Measurements from ENCODE around the gene ANKRD23. TPM values are rescaled to one million over a fixed set of nuclear protein-coding genes. Genes with fewer than 3 reads are reported as not detected.
A peak's percentile ranks its signal among the peaks of the same experiment; 100 is the strongest.

ANKRD23 gene
- total RNA-seq, 1 donor: 1.8 TPM

GRCh38 chr2:96801786-96802595 lies 41.8 kb downstream of the ANKRD23 start:
- no peaks in the 10 kb centered on the region for H3K27me3 ChIP-seq (ENCODE audit: insufficient read depth, low read length)
- no peak overlapping the region for H3K4me2 ChIP-seq (ENCODE audit: insufficient read depth, low read length)
- TF ChIP-seq CTCF (IDR thresholded peaks at IDR 0.05; ENCODE audit: extremely low read depth, low read depth, low read length): no peak
- no peaks in the 10 kb centered on the region for H3K9me3 ChIP-seq (ENCODE audit: low read depth, low read length)
- no peak overlapping the region for H3K27ac ChIP-seq (ENCODE audit: low read depth, low read length)
- H3K4me3 ChIP-seq (ENCODE audit: insufficient read depth, low read length): no peak overlapping the region
- H3K79me2 ChIP-seq (ENCODE audit: insufficient read depth, low read length): no peaks in the 10 kb centered on the region
- peak; percentile 87 for DNase-seq (ENCODE audit: insufficient read length, low spot score, missing footprints)
- no peaks in the 10 kb centered on the region for H3K4me1 ChIP-seq (ENCODE audit: insufficient read depth, low read length)
- no peaks in the 10 kb centered on the region for H3K36me3 ChIP-seq (ENCODE audit: insufficient read depth, low read length)
- H2AFZ ChIP-seq (ENCODE audit: low read length): no peak overlapping the region
- no peaks in the 10 kb centered on the region for H4K20me1 ChIP-seq (ENCODE audit: insufficient read depth, low read length)

- Histone ChIP-seq H3K4me2 (ENCODE audit: insufficient read depth, low read length) (no peak overlapping the region), H3K36me3 (ENCODE audit: insufficient read depth, low read length) (no peaks in the 10 kb centered on the region), H3K9me3 (ENCODE audit: low read depth, low read length) (no peaks in the 10 kb centered on the region), H3K79me2 (ENCODE audit: insufficient read depth, low read length) (no peaks in the 10 kb centered on the region), H3K27ac (ENCODE audit: low read depth, low read length) (no peak overlapping the region), H3K4me3 (ENCODE audit: insufficient read depth, low read length) (no peak overlapping the region), H2AFZ (ENCODE audit: low read length) (peak overlapping the region; percentile 72), H3K27me3 (ENCODE audit: insufficient read depth, low read length) (no peaks in the 10 kb centered on the region), H4K20me1 (ENCODE audit: insufficient read depth, low read length) (no peaks in the 10 kb centered on the region), H3K4me1 (ENCODE audit: insufficient read depth, low read length) (no peaks in the 10 kb centered on the region)
- peak; percentile 97 for DNase-seq (ENCODE audit: insufficient read length, low spot score, missing footprints)
- TF ChIP-seq CTCF (IDR thresholded peaks at IDR 0.05; ENCODE audit: extremely low read depth, low read depth, low read length): peak; percentile 77
These were observed 42.6 kb downstream of the ANKRD23 start for GRCh38 chr2:96801005-96801785.

DNA sequence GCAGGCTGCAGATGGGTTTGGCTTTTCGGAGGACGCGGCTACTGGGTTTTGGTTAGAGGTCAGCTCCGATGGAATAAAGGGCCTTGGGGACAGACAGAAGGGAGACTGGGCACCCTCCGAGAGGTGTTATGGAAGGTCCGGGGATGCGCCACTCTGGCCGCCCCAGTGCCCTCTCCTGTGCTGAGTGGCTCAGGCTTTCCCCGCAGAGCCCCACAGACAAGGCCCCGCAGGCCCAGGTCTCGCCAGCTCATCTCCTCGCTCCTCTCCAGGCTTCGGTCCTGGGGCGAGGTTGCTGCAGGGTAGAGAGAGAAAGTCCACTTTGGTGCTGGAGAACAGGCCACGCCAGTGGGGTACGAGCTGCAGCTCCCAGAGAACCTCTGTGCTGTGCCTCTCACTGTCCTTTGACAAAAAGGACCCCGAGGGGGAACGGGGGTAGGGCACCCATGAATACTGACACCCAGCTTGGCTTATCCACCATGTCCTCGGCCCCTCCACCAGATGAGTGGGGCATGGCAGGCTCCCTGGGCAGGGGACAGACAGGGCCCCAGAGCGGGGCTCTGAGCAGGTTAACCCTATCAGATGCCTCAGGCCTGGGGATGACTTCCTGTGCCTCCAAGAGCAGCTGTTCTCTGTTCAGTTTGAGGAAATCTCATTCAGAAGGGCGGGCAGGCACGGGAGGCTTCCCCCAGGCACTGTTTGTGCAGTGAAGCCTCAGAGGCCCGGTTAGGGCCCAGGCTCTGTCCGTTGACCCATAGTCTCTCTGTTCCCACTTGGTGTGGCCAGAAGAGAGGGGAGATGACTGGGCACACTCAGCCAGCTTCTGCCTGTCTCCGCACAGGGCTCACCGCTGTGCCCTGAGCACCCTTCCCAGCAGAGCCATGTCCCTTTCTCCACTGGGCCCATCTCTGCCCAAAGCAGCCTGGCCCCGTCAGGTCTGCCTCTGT lies 43.5 kb downstream of the ANKRD23 start:
- peak; percentile 66 for DNase-seq (ENCODE audit: insufficient read length, low spot score, missing footprints)
- Histone ChIP-seq H3K36me3 (ENCODE audit: insufficient read depth, low read length) (no peaks in the 10 kb centered on the region), H3K4me1 (ENCODE audit: insufficient read depth, low read length) (no peaks in the 10 kb centered on the region), H3K27me3 (ENCODE audit: insufficient read depth, low read length) (no peaks in the 10 kb centered on the region), H3K4me3 (ENCODE audit: insufficient read depth, low read length) (no peak overlapping the region), H2AFZ (ENCODE audit: low read length) (peak overlapping the region; percentile 72), H3K9me3 (ENCODE audit: low read depth, low read length) (no peaks in the 10 kb centered on the region), H3K4me2 (ENCODE audit: insufficient read depth, low read length) (no peak overlapping the region), H4K20me1 (ENCODE audit: insufficient read depth, low read length) (no peaks in the 10 kb centered on the region), H3K27ac (ENCODE audit: low read depth, low read length) (no peak overlapping the region), H3K79me2 (ENCODE audit: insufficient read depth, low read length) (no peaks in the 10 kb centered on the region)
- TF ChIP-seq CTCF (IDR thresholded peaks at IDR 0.05; ENCODE audit: extremely low read depth, low read depth, low read length): no peak
